ENCODE data around the gene VPS37C. TPM values are rescaled to one million over a fixed set of nuclear protein-coding genes. Genes with fewer than 3 reads are reported as not detected.

VPS37C gene
- total RNA-seq, 1 experiment from 2014 or later, result 23.4 TPM

DNA sequence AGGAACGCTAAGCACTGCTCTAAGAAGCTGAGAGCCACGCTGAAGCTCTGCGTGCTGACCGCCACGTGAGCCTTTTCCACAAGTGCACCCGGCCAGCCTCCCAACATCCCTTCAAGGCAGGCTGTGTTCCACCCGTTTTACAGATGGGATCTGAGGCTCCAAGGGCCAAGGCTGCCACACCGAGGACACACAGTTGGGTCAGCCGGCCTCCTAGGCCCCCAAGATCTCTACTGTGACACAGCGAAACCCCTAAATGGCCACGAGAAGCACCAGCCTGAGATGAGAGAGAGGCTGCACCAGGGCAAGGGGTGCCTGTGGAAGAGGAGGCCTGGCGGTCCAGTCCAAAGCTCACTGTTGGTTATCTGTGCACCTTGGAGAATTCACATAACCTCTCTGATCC lies 70.7 kb downstream of the VPS37C start:
- Mint-ChIP-seq H3K9me3 (peaks cover 25% of the 10 kb centered on the region), H3K27me3 (ENCODE audit: low read depth) (no peaks in the 10 kb centered on the region; the same call in 1 of the 2 replicates), H3K36me3 (peaks cover 8% of the 10 kb centered on the region), H3K27ac (no peak overlapping the region), H3K4me3 (no peak overlapping the region), H3K4me1 (peaks cover 12% of the 10 kb centered on the region)
- POLR2A ChIA-PET, result no interaction called here
- ATAC-seq (no peak), DNase-seq (ENCODE audit: low spot score) (no peak)
- TF ChIP-seq RELA (CRISPR knock-in tag; IDR thresholded peaks at IDR 0.05; ENCODE audit: borderline replicate concordance) (no peak), ESRRA (CRISPR knock-in tag; IDR thresholded peaks at IDR 0.05; ENCODE audit: borderline replicate concordance) (no peak), EMX1 (CRISPR knock-in tag; IDR thresholded peaks at IDR 0.05) (no peak), ZNF232 (CRISPR knock-in tag; IDR thresholded peaks at IDR 0.05) (no peak), ZNF423 (CRISPR knock-in tag; IDR thresholded peaks at IDR 0.05) (no peak), GRHL2 (CRISPR knock-in tag; IDR thresholded peaks at IDR 0.05; ENCODE audit: insufficient replicate concordance, severe bottlenecking) (no peak), ZNF416 (CRISPR knock-in tag; IDR thresholded peaks at IDR 0.05) (no peak), ZNF138 (CRISPR knock-in tag; conservative IDR thresholded peaks at IDR 0.05) (no peak), MYBL2 (CRISPR knock-in tag; IDR thresholded peaks at IDR 0.05) (no peak), ATF1 (CRISPR knock-in tag; IDR thresholded peaks at IDR 0.05) (no peak)
- TF ChIP-seq, protein P1, sequence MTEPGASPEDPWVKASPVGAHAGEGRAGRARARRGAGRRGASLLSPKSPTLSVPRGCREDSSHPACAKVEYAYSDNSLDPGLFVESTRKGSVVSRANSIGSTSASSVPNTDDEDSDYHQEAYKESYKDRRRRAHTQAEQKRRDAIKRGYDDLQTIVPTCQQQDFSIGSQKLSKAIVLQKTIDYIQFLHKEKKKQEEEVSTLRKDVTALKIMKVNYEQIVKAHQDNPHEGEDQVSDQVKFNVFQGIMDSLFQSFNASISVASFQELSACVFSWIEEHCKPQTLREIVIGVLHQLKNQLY (CRISPR knock-in tag; IDR thresholded peaks at IDR 0.05), result no peak
- TF ChIP-seq, protein P2, sequence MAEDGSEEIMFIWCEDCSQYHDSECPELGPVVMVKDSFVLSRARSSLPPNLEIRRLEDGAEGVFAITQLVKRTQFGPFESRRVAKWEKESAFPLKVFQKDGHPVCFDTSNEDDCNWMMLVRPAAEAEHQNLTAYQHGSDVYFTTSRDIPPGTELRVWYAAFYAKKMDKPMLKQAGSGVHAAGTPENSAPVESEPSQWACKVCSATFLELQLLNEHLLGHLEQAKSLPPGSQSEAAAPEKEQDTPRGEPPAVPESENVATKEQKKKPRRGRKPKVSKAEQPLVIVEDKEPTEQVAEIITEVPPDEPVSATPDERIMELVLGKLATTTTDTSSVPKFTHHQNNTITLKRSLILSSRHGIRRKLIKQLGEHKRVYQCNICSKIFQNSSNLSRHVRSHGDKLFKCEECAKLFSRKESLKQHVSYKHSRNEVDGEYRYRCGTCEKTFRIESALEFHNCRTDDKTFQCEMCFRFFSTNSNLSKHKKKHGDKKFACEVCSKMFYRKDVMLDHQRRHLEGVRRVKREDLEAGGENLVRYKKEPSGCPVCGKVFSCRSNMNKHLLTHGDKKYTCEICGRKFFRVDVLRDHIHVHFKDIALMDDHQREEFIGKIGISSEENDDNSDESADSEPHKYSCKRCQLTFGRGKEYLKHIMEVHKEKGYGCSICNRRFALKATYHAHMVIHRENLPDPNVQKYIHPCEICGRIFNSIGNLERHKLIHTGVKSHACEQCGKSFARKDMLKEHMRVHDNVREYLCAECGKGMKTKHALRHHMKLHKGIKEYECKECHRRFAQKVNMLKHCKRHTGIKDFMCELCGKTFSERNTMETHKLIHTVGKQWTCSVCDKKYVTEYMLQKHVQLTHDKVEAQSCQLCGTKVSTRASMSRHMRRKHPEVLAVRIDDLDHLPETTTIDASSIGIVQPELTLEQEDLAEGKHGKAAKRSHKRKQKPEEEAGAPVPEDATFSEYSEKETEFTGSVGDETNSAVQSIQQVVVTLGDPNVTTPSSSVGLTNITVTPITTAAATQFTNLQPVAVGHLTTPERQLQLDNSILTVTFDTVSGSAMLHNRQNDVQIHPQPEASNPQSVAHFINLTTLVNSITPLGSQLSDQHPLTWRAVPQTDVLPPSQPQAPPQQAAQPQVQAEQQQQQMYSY (CRISPR knock-in tag; IDR thresholded peaks at IDR 0.05), result no peak
- TF ChIP-seq, protein P3, sequence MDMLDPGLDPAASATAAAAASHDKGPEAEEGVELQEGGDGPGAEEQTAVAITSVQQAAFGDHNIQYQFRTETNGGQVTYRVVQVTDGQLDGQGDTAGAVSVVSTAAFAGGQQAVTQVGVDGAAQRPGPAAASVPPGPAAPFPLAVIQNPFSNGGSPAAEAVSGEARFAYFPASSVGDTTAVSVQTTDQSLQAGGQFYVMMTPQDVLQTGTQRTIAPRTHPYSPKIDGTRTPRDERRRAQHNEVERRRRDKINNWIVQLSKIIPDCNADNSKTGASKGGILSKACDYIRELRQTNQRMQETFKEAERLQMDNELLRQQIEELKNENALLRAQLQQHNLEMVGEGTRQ (CRISPR knock-in tag; IDR thresholded peaks at IDR 0.05), result no peak
- TF ChIP-seq, protein P4, sequence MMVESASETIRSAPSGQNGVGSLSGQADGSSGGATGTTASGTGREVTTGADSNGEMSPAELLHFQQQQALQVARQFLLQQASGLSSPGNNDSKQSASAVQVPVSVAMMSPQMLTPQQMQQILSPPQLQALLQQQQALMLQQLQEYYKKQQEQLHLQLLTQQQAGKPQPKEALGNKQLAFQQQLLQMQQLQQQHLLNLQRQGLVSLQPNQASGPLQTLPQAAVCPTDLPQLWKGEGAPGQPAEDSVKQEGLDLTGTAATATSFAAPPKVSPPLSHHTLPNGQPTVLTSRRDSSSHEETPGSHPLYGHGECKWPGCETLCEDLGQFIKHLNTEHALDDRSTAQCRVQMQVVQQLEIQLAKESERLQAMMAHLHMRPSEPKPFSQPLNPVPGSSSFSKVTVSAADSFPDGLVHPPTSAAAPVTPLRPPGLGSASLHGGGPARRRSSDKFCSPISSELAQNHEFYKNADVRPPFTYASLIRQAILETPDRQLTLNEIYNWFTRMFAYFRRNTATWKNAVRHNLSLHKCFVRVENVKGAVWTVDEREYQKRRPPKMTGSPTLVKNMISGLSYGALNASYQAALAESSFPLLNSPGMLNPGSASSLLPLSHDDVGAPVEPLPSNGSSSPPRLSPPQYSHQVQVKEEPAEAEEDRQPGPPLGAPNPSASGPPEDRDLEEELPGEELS (CRISPR knock-in tag; IDR thresholded peaks at IDR 0.05), result no peak
- CTCF ChIA-PET, result interaction anchor here (1.3 to 1.5 kb wide), 2 partner anchors 9 to 121 kb away, joined by 3 to 4 read pairs; no protein-coding TSS in a partner anchor

DNA sequence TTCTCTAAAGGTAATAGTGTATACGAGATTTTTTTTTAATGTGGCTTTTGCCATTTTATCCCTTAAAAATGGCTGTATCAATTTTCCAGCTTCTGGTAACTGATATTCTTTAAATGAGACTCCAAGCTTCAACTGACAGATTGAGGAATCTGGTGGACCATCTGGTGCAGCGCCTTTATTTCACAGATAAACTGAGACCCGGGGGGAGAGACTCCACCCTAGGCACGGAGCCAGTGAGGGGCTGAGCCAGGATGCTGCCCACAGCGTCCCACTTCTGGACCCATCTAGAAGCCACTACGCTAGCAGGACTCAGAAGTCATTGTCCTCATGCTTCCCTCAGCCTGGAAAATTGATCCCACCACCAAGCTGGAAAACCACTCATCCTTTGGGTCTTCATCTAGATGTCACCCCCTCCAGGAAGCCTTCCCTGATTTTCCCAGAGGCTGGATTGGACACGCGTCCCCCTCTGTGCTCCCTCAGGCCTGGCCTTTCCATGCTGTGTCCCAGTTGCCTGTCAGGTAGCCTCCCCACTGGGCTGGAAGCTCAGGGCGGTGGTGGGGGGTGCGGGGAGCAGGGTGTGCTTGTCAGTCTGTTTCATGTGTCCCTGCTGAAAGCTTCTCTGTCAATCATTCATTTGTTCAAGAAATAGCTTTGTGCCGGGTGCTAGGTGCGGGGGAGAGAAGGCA lies 71.3 kb downstream of the VPS37C start:
- DNase-seq (ENCODE audit: low spot score) (no peak), ATAC-seq (no peak)
- no peak overlapping the region for H3K27ac Mint-ChIP-seq
- peaks cover 8% of the 10 kb centered on the region for H3K36me3 Mint-ChIP-seq
- H3K4me1 Mint-ChIP-seq, result peaks cover 12% of the 10 kb centered on the region
- H3K4me3 Mint-ChIP-seq, result no peak overlapping the region
- ChIA-PET POLR2A (no interaction called here), CTCF (interaction anchor here (0.9 to 1.5 kb wide), 2 partner anchors 9 to 120 kb away, joined by 4 read pairs; no protein-coding TSS in a partner anchor)
- H3K9me3 Mint-ChIP-seq, result peaks cover 20% of the 10 kb centered on the region
- no peaks in the 10 kb centered on the region for H3K27me3 Mint-ChIP-seq (ENCODE audit: low read depth)
- no peak for TF ChIP-seq EMX1 (CRISPR knock-in tag; IDR thresholded peaks at IDR 0.05)
